ENCODE results near the gene CACNA2D1.

GRCh38 chr7:82085116-82085515 lies 358.5 kb downstream of the CACNA2D1 start:
- TF ChIP-seq CTCF (IDR thresholded peaks at IDR 0.05): no peak
- no peak for TF ChIP-seq POLR2A (IDR thresholded peaks at IDR 0.05)
